Measurements from ENCODE around the gene RPS28. TPM values are rescaled to one million over a fixed set of nuclear protein-coding genes. Genes with fewer than 3 reads are reported as not detected.
"Not testable (repeated sequence)": the region's sequence is repeated elsewhere in the genome, so short reads cannot be mapped to it uniquely, and the experiment has no call there.

RPS28 gene
- total RNA-seq, 1 donor from 2014 or later, result 1,352 TPM

- peak overlapping the region; percentile 31 for H3K4me3 Mint-ChIP-seq
- H3K36me3 Mint-ChIP-seq, result no peaks in the 10 kb centered on the region
- peak overlapping the region; percentile 83 for H3K27ac Mint-ChIP-seq
- H3K9me3 Mint-ChIP-seq, result peaks cover 4% of the 10 kb centered on the region
- peaks cover 15% of the 10 kb centered on the region for H3K4me1 Mint-ChIP-seq
- no peak for DNase-seq (ENCODE audit: low spot score in 2 of 2, unreplicated experiment in 2 of 2)
- no peaks in the 10 kb centered on the region for H3K27me3 Mint-ChIP-seq (ENCODE audit: low read depth)
- TF ChIP-seq, protein P1, sequence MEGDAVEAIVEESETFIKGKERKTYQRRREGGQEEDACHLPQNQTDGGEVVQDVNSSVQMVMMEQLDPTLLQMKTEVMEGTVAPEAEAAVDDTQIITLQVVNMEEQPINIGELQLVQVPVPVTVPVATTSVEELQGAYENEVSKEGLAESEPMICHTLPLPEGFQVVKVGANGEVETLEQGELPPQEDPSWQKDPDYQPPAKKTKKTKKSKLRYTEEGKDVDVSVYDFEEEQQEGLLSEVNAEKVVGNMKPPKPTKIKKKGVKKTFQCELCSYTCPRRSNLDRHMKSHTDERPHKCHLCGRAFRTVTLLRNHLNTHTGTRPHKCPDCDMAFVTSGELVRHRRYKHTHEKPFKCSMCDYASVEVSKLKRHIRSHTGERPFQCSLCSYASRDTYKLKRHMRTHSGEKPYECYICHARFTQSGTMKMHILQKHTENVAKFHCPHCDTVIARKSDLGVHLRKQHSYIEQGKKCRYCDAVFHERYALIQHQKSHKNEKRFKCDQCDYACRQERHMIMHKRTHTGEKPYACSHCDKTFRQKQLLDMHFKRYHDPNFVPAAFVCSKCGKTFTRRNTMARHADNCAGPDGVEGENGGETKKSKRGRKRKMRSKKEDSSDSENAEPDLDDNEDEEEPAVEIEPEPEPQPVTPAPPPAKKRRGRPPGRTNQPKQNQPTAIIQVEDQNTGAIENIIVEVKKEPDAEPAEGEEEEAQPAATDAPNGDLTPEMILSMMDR (IDR thresholded peaks at IDR 0.05; ENCODE audit: unreplicated experiment), result no peak
These were observed 31.0 kb downstream of the RPS28 start for GRCh38 chr19:8352134-8352827.

- DNase-seq (ENCODE audit: low spot score in 2 of 2, unreplicated experiment in 2 of 2); H3K36me3 Mint-ChIP-seq; H3K4me3 Mint-ChIP-seq; H3K9me3 Mint-ChIP-seq; H3K27ac Mint-ChIP-seq; H3K27me3 Mint-ChIP-seq (ENCODE audit: low read depth): not testable (repeated sequence)
- H3K4me1 Mint-ChIP-seq, result peaks cover 15% of the 10 kb centered on the region
These were observed 31.5 kb downstream of the RPS28 start for GRCh38 chr19:8352845-8353244.

GRCh38 chr19:8355631-8356402 is 34.5 kb downstream of the RPS28 start:
- Mint-ChIP-seq H3K36me3 (no peaks in the 10 kb centered on the region), H3K9me3 (peaks cover 4% of the 10 kb centered on the region), H3K27me3 (ENCODE audit: low read depth) (no peaks in the 10 kb centered on the region), H3K4me1 (peaks cover 13% of the 10 kb centered on the region), H3K4me3 (no peak overlapping the region), H3K27ac (no peak overlapping the region)
- TF ChIP-seq, protein P1 (IDR thresholded peaks at IDR 0.05; ENCODE audit: unreplicated experiment), result no peak
- no peak for DNase-seq (ENCODE audit: low spot score in 2 of 2, unreplicated experiment in 2 of 2)

GRCh38 chr19:8357007-8357521 is 35.8 kb downstream of the RPS28 start:
- no peak overlapping the region for H3K27ac Mint-ChIP-seq
- H3K4me1 Mint-ChIP-seq, result peaks cover 11% of the 10 kb centered on the region
- H3K9me3 Mint-ChIP-seq, result peaks cover 4% of the 10 kb centered on the region
- H3K4me3 Mint-ChIP-seq, result no peak overlapping the region
- TF ChIP-seq, protein P1 (IDR thresholded peaks at IDR 0.05; ENCODE audit: unreplicated experiment), result no peak
- no peak for DNase-seq (ENCODE audit: low spot score in 2 of 2, unreplicated experiment in 2 of 2)
- H3K27me3 Mint-ChIP-seq (ENCODE audit: low read depth), result peaks cover 4% of the 10 kb centered on the region
- H3K36me3 Mint-ChIP-seq, result no peaks in the 10 kb centered on the region

- Mint-ChIP-seq H3K4me3 (no peak overlapping the region), H3K27me3 (ENCODE audit: low read depth) (peaks cover 21% of the 10 kb centered on the region), H3K9me3 (peaks cover 4% of the 10 kb centered on the region), H3K27ac (no peak overlapping the region), H3K4me1 (peaks cover 20% of the 10 kb centered on the region), H3K36me3 (no peaks in the 10 kb centered on the region)
- no peak for DNase-seq (ENCODE audit: low spot score in 2 of 2, unreplicated experiment in 2 of 2)
- TF ChIP-seq, protein P1 (IDR thresholded peaks at IDR 0.05; ENCODE audit: unreplicated experiment), result no peak
These were observed 37.7 kb downstream of the RPS28 start for GRCh38 chr19:8358948-8359347.

DNA sequence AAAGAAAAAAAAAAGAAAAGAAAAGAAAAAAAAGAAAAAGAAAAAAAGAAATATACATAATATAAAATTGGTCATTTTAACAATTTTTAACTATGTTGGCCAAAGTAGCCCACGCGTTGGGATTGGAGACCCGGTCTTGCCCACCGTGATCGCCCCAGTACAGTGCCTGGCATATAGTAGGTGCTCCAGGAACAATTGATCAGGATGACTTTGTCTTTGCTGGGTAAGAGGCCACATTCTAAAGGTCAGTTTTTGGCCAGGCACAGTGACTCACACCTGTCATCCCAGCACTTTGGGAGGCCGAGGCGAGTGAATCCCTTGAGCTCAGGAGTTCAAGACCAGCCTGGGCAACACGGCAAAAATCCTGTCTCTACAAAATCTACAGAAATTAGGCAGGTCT is 38.9 kb downstream of the RPS28 start:
- Mint-ChIP-seq H3K27ac (no peak overlapping the region), H3K4me1 (peaks cover 23% of the 10 kb centered on the region), H3K9me3 (peaks cover 4% of the 10 kb centered on the region), H3K27me3 (ENCODE audit: low read depth) (peaks cover 32% of the 10 kb centered on the region), H3K4me3 (no peak overlapping the region), H3K36me3 (no peaks in the 10 kb centered on the region)
- DNase-seq (ENCODE audit: low spot score in 2 of 2, unreplicated experiment in 2 of 2), result no peak
- TF ChIP-seq, protein P1 (IDR thresholded peaks at IDR 0.05; ENCODE audit: unreplicated experiment), result no peak

Measured in mesothelial cell of epicardium (in vitro differentiated cells).